GM12878 (cell line): ENCODE results near the gene CLEC17A.

Experiments
- BHLHE40 ChIP-seq, 2 experiments: fragments of 450-650 bp in 1 of 2; IDR thresholded peaks; 2 replicates each; pipeline ENCODE4 v1.6.1; 2011 to 2017; ENCODE audit warnings: low read depth in 2 of 2, borderline replicate concordance in 1 of 2, improper control_type of control experiment in 1 of 2, low read length in 1 of 2, mild to moderate bottlenecking in 1 of 2
- BRCA1 ChIP-seq: IDR thresholded peaks from 2 replicates; pipeline ENCODE4 v1.6.1; 2011; ENCODE audit warnings: low read depth, low read length, improper control_type of control experiment
- CBX3 ChIP-seq: fragments of 200-600 bp; sonication (generic); IDR thresholded peaks from 2 replicates; pipeline ENCODE4 v1.6.1; 2016; ENCODE audit warnings: low read depth, borderline replicate concordance
- FOS ChIP-seq: IDR thresholded peaks from 3 replicates; pipeline ENCODE4 v1.6.1; 2011; ENCODE audit warnings: borderline replicate concordance; ENCODE audit not compliant: insufficient read length; ENCODE audit errors: extremely low read depth
- MTA2 ChIP-seq: fragments of 450-650 bp; IDR thresholded peaks from 2 replicates; pipeline ENCODE4 v1.6.1; 2016; ENCODE audit warnings: low read depth, mild to moderate bottlenecking, moderate library complexity
- NFYB ChIP-seq: IDR thresholded peaks from 2 replicates; pipeline ENCODE4 v1.6.1; 2011; ENCODE audit warnings: low read depth, mild to moderate bottlenecking, low read length, improper control_type of control experiment, moderate library complexity; ENCODE audit not compliant: insufficient read depth
- POLR2A ChIP-seq: IDR thresholded peaks from 2 replicates; pipeline ENCODE4 v1.6.1; 2011; ENCODE audit warnings: low read depth, mild to moderate bottlenecking, low read length
- RCOR1 ChIP-seq: conservative IDR thresholded peaks from 2 replicates; pipeline ENCODE4 v1.6.1; 2012; ENCODE audit warnings: low read depth, low read length, improper control_type of control experiment
- SIN3A ChIP-seq: IDR thresholded peaks from 2 replicates; pipeline ENCODE4 v1.6.1; 2012; ENCODE audit warnings: low read depth, low read length, improper control_type of control experiment
- SMC3 ChIP-seq: IDR thresholded peaks from 2 replicates; pipeline ENCODE4 v1.6.1; 2011; ENCODE audit warnings: low read length, improper control_type of control experiment, borderline replicate concordance
- TCF12 ChIP-seq: IDR thresholded peaks from 2 replicates; pipeline ENCODE4 v1.6.1; 2011; ENCODE audit warnings: low read depth, mild to moderate bottlenecking, low read length
- ZNF274 ChIP-seq: IDR thresholded peaks from one replicate; pipeline ENCODE4 v1.8.0; 2011; ENCODE audit not compliant: insufficient read length, insufficient read depth
- ZSCAN29 ChIP-seq: fragments of 450-650 bp; IDR thresholded peaks from 2 replicates; pipeline ENCODE4 v1.6.1; 2017; ENCODE audit warnings: mild to moderate bottlenecking, moderate library complexity
- TF ChIP-seq, protein P1 (sequence below), 3 experiments: IDR thresholded peaks in 2 of 3; conservative IDR thresholded peaks in 1 of 3; 2 replicates each; pipeline ENCODE4 v1.5.1; 2011; ENCODE audit warnings: low read depth in 3 of 3, low read length in 3 of 3, mild to moderate bottlenecking in 3 of 3, control low read depth in 2 of 3, moderate library complexity in 2 of 3, inconsistent platforms in 1 of 3, mixed read lengths in 1 of 3; ENCODE audit not compliant: control insufficient read depth in 2 of 3, insufficient read depth in 1 of 3; ENCODE audit errors: extremely low read depth in 1 of 3

DNA sequence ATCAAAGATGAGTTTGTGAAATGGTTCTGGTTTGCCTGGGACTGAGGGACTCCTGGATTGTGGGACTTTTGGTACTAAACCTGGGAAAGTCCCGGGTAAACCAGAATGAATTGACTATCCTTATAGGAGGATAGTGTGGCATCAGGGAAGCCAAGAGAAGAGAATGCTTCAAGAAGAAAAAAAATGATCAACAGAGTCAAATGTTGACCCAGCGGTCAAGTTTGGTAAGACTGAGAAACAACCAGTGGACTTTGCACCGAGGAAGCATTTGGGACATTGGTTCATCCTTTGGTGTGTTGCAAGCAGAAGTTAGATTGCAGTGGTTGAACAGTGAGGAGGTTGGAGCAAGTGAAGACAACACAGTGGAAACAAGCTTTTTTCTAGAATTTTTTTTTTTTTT, 33.5 kb downstream of the CLEC17A start:
- TF ChIP-seq, protein P1, sequence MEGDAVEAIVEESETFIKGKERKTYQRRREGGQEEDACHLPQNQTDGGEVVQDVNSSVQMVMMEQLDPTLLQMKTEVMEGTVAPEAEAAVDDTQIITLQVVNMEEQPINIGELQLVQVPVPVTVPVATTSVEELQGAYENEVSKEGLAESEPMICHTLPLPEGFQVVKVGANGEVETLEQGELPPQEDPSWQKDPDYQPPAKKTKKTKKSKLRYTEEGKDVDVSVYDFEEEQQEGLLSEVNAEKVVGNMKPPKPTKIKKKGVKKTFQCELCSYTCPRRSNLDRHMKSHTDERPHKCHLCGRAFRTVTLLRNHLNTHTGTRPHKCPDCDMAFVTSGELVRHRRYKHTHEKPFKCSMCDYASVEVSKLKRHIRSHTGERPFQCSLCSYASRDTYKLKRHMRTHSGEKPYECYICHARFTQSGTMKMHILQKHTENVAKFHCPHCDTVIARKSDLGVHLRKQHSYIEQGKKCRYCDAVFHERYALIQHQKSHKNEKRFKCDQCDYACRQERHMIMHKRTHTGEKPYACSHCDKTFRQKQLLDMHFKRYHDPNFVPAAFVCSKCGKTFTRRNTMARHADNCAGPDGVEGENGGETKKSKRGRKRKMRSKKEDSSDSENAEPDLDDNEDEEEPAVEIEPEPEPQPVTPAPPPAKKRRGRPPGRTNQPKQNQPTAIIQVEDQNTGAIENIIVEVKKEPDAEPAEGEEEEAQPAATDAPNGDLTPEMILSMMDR (IDR thresholded peaks at IDR 0.05 in 2 of 3, conservative IDR thresholded peaks at IDR 0.05 in 1 of 3; ENCODE audit: control insufficient read depth in 2 of 3, extremely low read depth in 1 of 3, insufficient read depth in 1 of 3, low read depth in 3 of 3, low read length in 3 of 3), result no peak
- TF ChIP-seq SIN3A, result no peak
- no peak for TF ChIP-seq MTA2
- TF ChIP-seq POLR2A, result no peak
- TF ChIP-seq ZNF274, result no peak
- TF ChIP-seq BRCA1, result no peak
- no peak for TF ChIP-seq NFYB
- TF ChIP-seq FOS, result no peak
- no peak for TF ChIP-seq ZSCAN29
- TF ChIP-seq CBX3, result no peak
- TF ChIP-seq RCOR1, result no peak
- TF ChIP-seq BHLHE40 (IDR thresholded peaks at IDR 0.05; ENCODE audit: borderline replicate concordance in 1 of 2, low read depth in 2 of 2, low read length in 1 of 2), result no peak
- TF ChIP-seq TCF12, result no peak
- TF ChIP-seq SMC3, result no peak
